HG03095 (cell line): ENCODE measurements around the gene ZNF423.

Experiments
- ATAC-seq: cut with Tn5 transposase; IDR thresholded peaks from one replicate; pipeline ENCODE4 v1.9.1; 2021; ENCODE audit warnings: moderate library complexity; ENCODE audit not compliant: unreplicated experiment

Gene ZNF423

GRCh38 chr16:49488336-49488735 is 367.6 kb downstream of the ZNF423 start:
- no peak for ATAC-seq

DNA sequence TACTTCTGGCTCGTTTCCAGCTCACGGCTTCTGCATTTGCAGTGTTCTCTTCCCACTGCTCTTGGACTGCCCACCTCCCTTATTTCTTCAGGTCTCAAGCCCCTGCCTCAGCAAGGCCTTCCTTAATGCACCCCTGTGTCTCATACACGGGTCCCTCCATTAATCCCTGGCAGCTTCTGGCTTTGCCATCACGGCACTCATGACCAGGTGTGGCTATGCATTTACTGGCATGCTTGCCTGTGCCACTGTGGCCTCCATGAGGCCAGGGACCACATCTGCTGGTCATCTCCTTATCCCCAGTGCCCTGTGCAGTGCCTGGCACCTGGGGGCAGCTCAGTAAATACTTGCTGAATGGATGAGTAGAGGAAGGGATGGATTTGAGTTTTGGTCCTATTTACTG is 368.2 kb downstream of the ZNF423 start:
- ATAC-seq, result no peak

DNA sequence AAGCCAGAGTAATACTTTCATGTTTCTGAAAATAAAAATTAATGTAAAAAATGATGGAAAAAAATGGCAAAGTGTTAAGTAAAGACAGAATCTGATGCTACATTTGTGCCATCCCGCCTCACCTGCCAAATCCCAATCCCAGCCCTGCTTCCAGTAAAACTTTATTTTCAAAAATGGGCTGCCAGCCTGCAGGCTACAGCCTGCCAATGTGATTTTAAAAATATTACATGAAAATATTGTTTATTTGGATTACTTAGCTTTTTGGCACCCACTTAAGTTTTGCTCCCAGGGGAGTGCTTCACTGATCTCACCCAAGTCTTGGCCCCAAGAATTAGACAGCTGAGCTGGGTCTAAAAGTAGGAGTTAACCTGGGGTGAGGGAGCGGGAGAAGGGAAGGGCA is 369.5 kb downstream of the ZNF423 start:
- ATAC-seq, result no peak

- ATAC-seq, result no peak
Observed at GRCh38 chr16:49485663-49486062, 370.2 kb downstream of the ZNF423 start.

- no peak for ATAC-seq
Observed at GRCh38 chr16:49484936-49485335, 371.0 kb downstream of the ZNF423 start.

GRCh38 chr16:49484451-49484849 is 371.5 kb downstream of the ZNF423 start:
- peak; percentile 85 for ATAC-seq

GRCh38 chr16:49483651-49484450 is 372.1 kb downstream of the ZNF423 start:
- ATAC-seq, result no peak

DNA sequence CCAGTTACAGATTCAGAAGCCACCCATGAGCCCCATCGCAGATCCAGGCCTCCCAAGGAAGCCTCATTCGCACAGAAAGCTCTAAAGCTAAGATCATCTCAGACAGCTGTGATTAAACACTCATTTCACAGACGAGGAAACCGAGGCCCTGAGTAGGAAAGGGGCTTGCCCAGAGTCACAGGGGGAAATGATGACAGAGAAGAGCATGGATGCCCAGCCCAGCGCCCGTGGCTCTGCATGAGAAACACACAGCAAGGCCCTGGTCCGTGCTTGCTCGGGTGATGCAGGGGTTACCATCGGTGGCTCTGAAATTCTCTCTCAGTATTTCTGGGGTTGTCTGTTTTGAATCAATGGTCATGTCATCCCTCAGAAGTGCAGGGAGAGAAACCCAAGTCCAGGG is 372.7 kb downstream of the ZNF423 start:
- ATAC-seq, result no peak

DNA sequence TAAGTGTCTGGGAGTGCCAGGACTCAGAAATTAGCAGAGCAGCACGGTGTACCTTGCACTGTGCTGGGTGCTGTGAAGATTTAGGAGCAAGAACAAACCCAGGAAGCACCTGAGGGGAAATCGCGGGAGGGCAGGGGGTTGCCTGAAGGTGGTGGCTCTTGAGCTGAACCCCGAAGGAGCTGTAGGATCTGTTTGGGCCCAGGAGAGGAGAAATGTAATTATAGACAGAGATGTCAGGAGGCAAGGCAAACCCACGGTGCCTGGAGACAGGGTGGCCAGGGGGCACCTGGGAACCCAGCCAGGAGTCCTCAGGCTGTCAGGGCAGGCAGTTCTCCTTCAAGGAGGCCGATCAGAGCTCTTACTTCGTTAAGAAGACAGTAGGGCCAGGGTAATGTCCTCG is 373.2 kb downstream of the ZNF423 start:
- no peak for ATAC-seq

GRCh38 chr16:49478616-49479015 is 377.3 kb downstream of the ZNF423 start:
- ATAC-seq, result no peak

DNA sequence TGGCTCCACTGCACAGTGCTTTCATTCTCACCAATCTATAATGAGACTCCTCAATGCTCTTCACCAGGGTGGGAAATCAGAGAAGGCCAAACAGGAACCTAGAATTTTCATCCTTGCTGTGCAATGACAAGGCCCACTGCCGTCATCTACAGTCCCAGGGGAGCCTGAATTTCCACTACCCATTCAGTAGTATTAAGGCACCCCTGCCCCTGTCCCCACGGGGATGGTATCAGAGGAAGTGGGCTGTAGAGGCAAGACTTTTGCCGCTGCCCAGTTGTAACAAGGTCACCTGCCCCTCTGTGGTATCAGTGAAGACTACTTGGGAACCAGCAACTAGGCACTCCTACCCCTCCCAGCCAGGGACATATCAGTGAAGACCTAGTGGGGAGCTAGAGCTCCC is 377.8 kb downstream of the ZNF423 start:
- no peak for ATAC-seq

- no peak for ATAC-seq
Observed at GRCh38 chr16:49477250-49477895, 378.5 kb downstream of the ZNF423 start.

DNA sequence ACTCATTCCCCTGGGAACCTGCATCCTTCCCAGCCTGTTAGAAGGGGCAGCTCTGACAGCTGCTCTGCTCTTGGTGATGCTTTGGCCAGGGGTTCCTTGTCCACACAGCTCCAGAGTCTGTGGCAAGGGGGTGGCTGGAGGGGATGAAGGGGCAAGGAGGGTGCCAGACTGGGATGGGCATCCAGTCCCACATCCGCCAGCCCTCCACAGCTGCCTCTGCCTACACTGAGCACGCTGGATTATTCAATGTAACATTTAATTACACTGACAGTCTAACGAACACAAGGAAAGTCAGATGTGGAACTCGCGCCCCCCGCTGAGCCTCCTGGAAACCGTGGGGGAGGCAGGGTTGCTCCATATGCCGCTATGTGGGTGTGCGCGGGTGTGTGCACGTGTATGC is 381.2 kb downstream of the ZNF423 start:
- ATAC-seq, result no peak

DNA sequence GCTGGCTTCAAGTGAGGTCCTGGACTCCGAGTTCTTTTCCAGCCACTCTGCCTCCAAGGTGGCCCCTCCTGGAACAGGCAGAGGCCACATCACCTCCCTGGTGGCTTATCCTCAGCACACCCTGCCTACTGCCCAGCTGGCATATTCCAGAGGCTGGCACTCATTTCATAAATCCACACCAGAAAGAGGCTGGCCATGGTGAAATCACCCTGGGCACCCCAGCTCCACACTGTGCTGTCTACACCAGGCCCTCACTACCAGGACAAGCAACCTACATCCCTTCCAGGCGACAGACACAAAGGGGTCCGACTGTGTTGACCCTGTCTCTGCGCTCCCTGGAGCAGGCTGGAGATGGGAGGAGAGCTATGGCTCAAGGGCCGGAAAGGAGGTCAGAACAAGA is 382.1 kb downstream of the ZNF423 start:
- no peak for ATAC-seq

DNA sequence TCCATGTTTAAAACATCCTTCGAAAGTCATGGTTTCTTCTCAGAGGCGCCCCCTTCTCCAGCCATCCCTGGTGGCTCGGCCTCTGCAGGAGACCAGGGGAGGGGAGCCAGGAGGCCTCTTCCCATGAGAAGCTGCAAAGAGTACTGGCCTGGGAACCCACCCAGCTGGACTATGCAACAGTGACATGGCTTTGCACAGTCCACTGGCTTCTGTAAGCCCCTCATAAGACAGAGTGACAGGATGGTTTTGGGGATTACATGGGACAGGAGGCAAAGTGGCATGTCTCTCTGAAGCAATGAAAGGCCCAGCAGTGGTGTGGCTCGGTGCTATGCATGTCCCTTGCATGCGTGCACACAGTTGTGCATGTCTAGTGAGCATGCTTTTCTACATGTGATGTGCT is 382.8 kb downstream of the ZNF423 start:
- ATAC-seq, result no peak

DNA sequence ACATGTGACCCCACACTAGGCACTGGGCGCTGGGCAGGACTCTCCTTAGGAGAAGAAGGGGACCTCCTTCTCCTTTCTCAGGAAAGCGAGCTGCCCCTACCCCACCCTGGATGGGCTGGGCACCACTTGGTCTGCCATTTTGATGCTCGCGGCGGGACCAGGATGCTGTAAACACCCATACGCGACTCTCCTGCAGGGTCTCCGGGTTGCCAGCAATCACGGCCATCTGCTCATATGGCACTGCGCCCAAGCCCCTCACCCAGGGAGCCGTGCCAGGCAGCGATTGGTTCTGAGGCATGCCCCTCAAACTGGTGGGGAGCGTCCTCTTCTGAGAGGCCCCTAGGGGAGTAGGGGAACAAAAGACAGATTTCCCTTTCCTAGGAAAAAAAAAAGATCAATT is 383.3 kb downstream of the ZNF423 start:
- ATAC-seq, result no peak

GRCh38 chr16:49471038-49471727 is 384.7 kb downstream of the ZNF423 start:
- ATAC-seq, result no peak

DNA sequence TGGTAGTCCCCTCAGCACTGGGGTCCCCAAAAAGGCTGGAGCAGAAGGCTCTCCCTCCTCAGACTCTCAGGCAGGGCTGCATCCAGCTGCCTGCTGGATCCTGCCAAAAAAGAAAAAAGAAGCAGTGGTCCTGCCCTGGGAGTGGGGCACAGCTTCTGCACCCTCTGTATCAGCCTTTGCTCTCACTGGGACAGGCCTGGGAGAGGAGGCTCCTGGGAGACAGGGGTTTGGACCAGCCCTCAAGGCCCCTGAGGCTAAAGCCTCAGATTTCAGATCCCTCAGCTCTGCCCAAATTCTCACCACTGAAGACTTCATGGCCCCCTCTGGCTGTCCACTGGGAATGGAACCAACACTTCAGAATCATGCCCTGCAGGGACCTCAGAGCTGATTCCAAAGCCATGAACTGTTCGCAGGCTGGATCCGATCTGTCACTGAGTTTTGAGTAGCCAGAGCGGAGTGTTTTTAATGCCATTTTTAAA is 385.4 kb downstream of the ZNF423 start:
- ATAC-seq, result no peak

DNA sequence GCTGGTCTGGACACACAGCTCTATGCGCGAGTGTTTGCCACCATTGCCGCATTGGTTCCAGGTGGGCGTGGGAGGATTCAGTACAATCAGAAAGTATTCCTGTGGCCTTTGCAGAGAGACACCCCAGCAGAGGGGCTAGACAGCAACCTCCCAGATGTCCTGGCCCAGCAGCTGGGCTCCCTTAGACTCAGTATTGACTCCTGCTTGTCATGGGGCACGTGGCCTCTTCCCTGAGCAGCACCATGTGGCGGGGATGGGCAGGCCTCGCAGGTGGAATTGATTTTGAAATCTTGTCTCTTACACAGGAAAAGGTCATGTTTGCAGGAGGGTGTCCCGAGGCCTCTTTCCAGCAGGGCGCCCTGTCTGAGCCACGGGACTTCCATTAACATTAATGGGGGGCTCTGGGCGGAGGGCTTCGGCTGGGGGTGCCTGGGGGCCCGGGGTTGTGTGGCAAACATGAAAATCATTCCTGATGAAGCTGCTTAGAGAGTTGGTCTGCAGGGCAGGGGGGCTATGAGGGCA is 385.9 kb downstream of the ZNF423 start:
- ATAC-seq, result no peak

DNA sequence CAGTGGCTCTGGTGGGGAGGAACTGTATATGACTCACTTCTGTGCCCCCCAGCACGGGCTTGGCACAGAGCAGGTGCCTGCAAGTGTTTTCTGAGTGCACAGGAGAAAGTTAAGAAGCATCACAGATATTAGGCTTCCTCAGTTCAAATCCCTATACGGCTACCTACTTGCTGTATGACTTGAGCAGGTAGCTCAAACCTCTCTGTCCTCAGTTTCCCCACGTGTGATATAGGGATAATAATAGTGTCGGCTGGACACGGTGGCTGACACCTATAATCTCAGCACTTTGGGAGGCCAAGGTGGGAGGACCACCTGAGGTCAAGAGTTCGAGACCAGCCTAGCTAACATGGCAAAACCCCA is 386.6 kb downstream of the ZNF423 start:
- ATAC-seq, result no peak

DNA sequence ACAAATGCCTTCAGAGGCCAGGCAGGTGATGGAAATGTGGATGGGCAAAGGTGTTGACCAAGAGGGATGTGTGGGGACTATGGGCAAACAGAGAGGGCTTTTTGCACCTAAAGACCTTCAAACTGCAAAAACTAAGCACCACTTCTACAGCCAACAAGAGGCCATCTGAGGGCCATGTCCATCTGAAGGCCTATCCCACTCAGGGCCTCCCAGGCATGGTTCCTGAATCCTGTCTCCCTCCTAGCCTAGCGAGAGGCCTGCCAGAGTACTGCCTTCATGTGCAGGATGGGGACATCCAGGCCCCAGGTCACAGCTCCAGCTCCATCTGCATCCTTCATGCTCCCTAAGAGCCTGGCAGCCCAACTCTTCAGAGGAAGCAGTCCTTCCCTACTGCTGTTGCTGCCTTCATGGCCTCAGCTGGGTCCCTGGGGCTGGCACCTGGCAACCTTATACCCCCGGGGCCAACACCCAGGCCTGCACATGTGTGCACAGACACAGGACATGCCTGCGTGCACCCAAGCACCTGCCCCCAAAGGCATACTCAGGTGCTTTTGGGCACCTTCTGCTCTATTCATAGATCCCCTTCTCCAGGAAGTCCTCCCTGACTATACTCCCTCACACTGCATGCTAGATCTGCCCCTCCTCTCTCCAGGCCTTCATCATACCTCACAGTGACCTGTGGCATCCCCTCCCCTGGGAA is 387.2 kb downstream of the ZNF423 start:
- ATAC-seq, result no peak
